Liver (tissue), 9 donors: ENCODE data around the gene TCF7L1. TPM values are rescaled to one million over a fixed set of nuclear protein-coding genes. Genes with fewer than 3 reads are reported as not detected.

Experiments used
- DNase-seq: peaks from one replicate; pipeline ENCODE4 v3.0.0-alpha.2; 2017; ENCODE audit warnings: low spot score
- H3K27ac ChIP-seq, 2 donors: one replicate each; pipeline ENCODE4 v1.7.0; 2013; ENCODE audit warnings: inconsistent platforms in 2 of 2, low read length in 2 of 2, control low read depth in 1 of 2, low read depth in 1 of 2, mild to moderate bottlenecking in 1 of 2
- H3K27me3 ChIP-seq, 4 donors: one replicate each; pipeline versions ENCODE4 v1.6.1 to v1.7.0; 2013; ENCODE audit warnings: low read length in 3 of 4, inconsistent platforms in 1 of 4, mild to moderate bottlenecking in 1 of 4, moderate library complexity in 1 of 4; ENCODE audit not compliant: control insufficient read depth in 4 of 4, insufficient read depth in 4 of 4
- H3K36me3 ChIP-seq, 4 donors: one replicate each; pipeline versions ENCODE4 v1.6.1 to v1.7.0; 2013; ENCODE audit warnings: low read length in 3 of 4, mild to moderate bottlenecking in 3 of 4, low read depth in 1 of 4, moderate library complexity in 1 of 4; ENCODE audit not compliant: control insufficient read depth in 4 of 4, insufficient read depth in 3 of 4
- H3K4me1 ChIP-seq, 4 donors: one replicate each; pipeline versions ENCODE4 v1.6.1 to v1.7.0; 2013; ENCODE audit warnings: low read length in 3 of 4, mild to moderate bottlenecking in 3 of 4, moderate library complexity in 1 of 4; ENCODE audit not compliant: control insufficient read depth in 4 of 4, insufficient read depth in 4 of 4
- H3K4me3 ChIP-seq, 3 donors: one replicate each; pipeline versions ENCODE4 v1.6.1 to v1.7.0; 2013; ENCODE audit warnings: low read length in 3 of 3, control low read depth in 1 of 3, low read depth in 1 of 3, mild to moderate bottlenecking in 1 of 3
- H3K9ac ChIP-seq, 2 donors: one replicate each; pipeline ENCODE4 v1.7.0; 2013; ENCODE audit warnings: low read length in 2 of 2, mild to moderate bottlenecking in 2 of 2, moderate library complexity in 2 of 2, control low read depth in 1 of 2, low read depth in 1 of 2
- H3K9me3 ChIP-seq, 4 donors: one replicate each; pipeline versions ENCODE4 v1.6.1 to v1.7.0; 2013; ENCODE audit warnings: low read length in 3 of 4; ENCODE audit not compliant: control insufficient read depth in 4 of 4
- ATF3 ChIP-seq: IDR thresholded peaks from 2 replicates; pipeline ENCODE4 v1.6.1; 2016; ENCODE audit warnings: antibody characterized with exemption
- CTCF ChIP-seq: fragments of 150-350 bp; IDR thresholded peaks from 2 replicates; pipeline ENCODE4 v1.5.1; 2017; ENCODE audit warnings: improper control_type of control experiment, low read depth, low read length; ENCODE audit not compliant: missing input control
- EGR1 ChIP-seq, 2 donors: IDR thresholded peaks; 2 replicates each; pipeline ENCODE4 v1.6.1; 2016 to 2018; ENCODE audit warnings: antibody characterized with exemption in 2 of 2, low read depth in 2 of 2
- FOXA1 ChIP-seq: IDR thresholded peaks from 2 replicates; pipeline ENCODE4 v1.6.1; 2016; ENCODE audit warnings: antibody characterized with exemption
- FOXA2 ChIP-seq: IDR thresholded peaks from 2 replicates; pipeline ENCODE4 v1.6.1; 2016; ENCODE audit warnings: antibody characterized with exemption
- GABPA ChIP-seq, 2 donors: IDR thresholded peaks in 1 of 2; conservative IDR thresholded peaks in 1 of 2; 2 replicates each; pipeline ENCODE4 v1.6.1; 2016; ENCODE audit warnings: antibody characterized with exemption in 2 of 2, mild to moderate bottlenecking in 1 of 2, moderate library complexity in 1 of 2
- HNF4A ChIP-seq, 2 donors: conservative IDR thresholded peaks; 2 replicates each; pipeline ENCODE4 v1.6.1; 2016; ENCODE audit warnings: antibody characterized with exemption in 2 of 2, mild to moderate bottlenecking in 2 of 2
- HNF4G ChIP-seq: IDR thresholded peaks from 2 replicates; pipeline ENCODE4 v1.6.1; 2016; ENCODE audit warnings: antibody characterized with exemption
- JUND ChIP-seq, 2 donors: IDR thresholded peaks; 2 replicates each; pipeline ENCODE4 v1.6.1; 2016; ENCODE audit warnings: antibody characterized with exemption in 2 of 2
- MAX ChIP-seq: IDR thresholded peaks from 2 replicates; pipeline ENCODE4 v1.6.1; 2016; ENCODE audit warnings: antibody characterized with exemption
- NR2F2 ChIP-seq: IDR thresholded peaks from 2 replicates; pipeline ENCODE4 v1.6.1; 2016; ENCODE audit warnings: antibody characterized with exemption
- RAD21 ChIP-seq, 2 donors: IDR thresholded peaks; 2 replicates each; pipeline ENCODE4 v1.6.1; 2016; ENCODE audit warnings: antibody characterized with exemption in 2 of 2, mild to moderate bottlenecking in 2 of 2
- REST ChIP-seq: IDR thresholded peaks from 2 replicates; pipeline ENCODE4 v1.6.1; 2016; ENCODE audit warnings: antibody characterized with exemption, mild to moderate bottlenecking
- RXRA ChIP-seq, 2 donors: IDR thresholded peaks; 2 replicates each; pipeline ENCODE4 v1.6.1; 2017 to 2018; ENCODE audit warnings: antibody characterized with exemption in 2 of 2, mild to moderate bottlenecking in 1 of 2
- SP1 ChIP-seq: IDR thresholded peaks from 2 replicates; pipeline ENCODE4 v1.6.1; 2018; ENCODE audit warnings: antibody characterized with exemption, mild to moderate bottlenecking
- TAF1 ChIP-seq: conservative IDR thresholded peaks from 2 replicates; pipeline ENCODE4 v1.6.1; 2016; ENCODE audit warnings: antibody characterized with exemption, mild to moderate bottlenecking
- ZBTB33 ChIP-seq: IDR thresholded peaks from 2 replicates; pipeline ENCODE4 v1.6.1; 2016; ENCODE audit warnings: antibody characterized with exemption
- WGBS: extraction: QIAGEN DNeasy Blood & Tissue Kit; methylation state at CpG from one replicate; pipeline ENCODE4 v1.1.7; 2013; 5-methylcytosine and 5-hydroxymethylcytosine counted together
- polyA plus RNA-seq, 2 donors: library from polyadenylated mRNA; stranded (reverse) in 1 of 2; unstranded in 1 of 2; fragments of 200-250 nt in 1 of 2; fragments of >200 nt in 1 of 2; fragmentation: Nextera tagmentation in 1 of 2; extraction: Ambion mirVana in 1 of 2; gene quantifications; one replicate each; pipeline versions ENCODE4 v1.2.1 to v1.2.3, GENCODE V29; 2013 to 2015
- total RNA-seq, 2 donors: library from RNA; depleted of rRNA; stranded (reverse); fragments of >200 nt; gene quantifications; one replicate each; pipeline ENCODE4 v1.2.3, GENCODE V29; 2014
- donor health status: healthy.
- donor health status: healthy.
- donor health status: healthy.
- donor health status: healthy.
- donor health status: healthy.

Gene TCF7L1
- total and polyA plus RNA-seq, 4 donors = 1.6 to 6.0 (median 4.8) TPM

GRCh38 chr2:85167479-85167878, 34.3 kb downstream of the TCF7L1 start:
- 97% methylated on average over 10 of the region's 10 CpGs for WGBS
- Histone ChIP-seq H3K27me3 (no peaks in the 10 kb centered on the region), H3K27ac (no peak overlapping the region), H3K9ac (no peak overlapping the region), H3K9me3 (no peaks in the 10 kb centered on the region), H3K4me1 (peaks cover 2 to 10% (median 5%) of the 10 kb centered on the region in 4 donors), H3K36me3 (no peaks in the 10 kb centered on the region), H3K4me3 (no peak overlapping the region)
- TF ChIP-seq ATF3 (no peak), RAD21 (IDR thresholded peaks at IDR 0.05) (no peak), FOXA1 (no peak), CTCF (no peak), JUND (IDR thresholded peaks at IDR 0.05) (no peak), NR2F2 (no peak), HNF4A (conservative IDR thresholded peaks at IDR 0.05) (no peak), ZBTB33 (no peak), RXRA (IDR thresholded peaks at IDR 0.05) (no peak), MAX (no peak), FOXA2 (no peak), GABPA (IDR thresholded peaks at IDR 0.05 in 1 of 2, conservative IDR thresholded peaks at IDR 0.05 in 1 of 2) (no peak), EGR1 (IDR thresholded peaks at IDR 0.05; ENCODE audit: low read depth in 2 of 2) (no peak), TAF1 (no peak), HNF4G (no peak)
- no peak for DNase-seq

- WGBS = 92% methylated on average over 3 of the region's 3 CpGs
- Histone ChIP-seq H3K4me3 (no peak overlapping the region), H3K27ac (no peak overlapping the region), H3K9ac (no peak overlapping the region), H3K27me3 (no peaks in the 10 kb centered on the region), H3K9me3 (no peaks in the 10 kb centered on the region), H3K4me1 (peaks cover 0 to 1% (median 0%) of the 10 kb centered on the region in 4 donors), H3K36me3 (no peaks in the 10 kb centered on the region)
- DNase-seq = no peak
- TF ChIP-seq JUND (IDR thresholded peaks at IDR 0.05) (no peak), REST (no peak), SP1 (no peak), RAD21 (IDR thresholded peaks at IDR 0.05) (no peak)
Measured at GRCh38 chr2:85168942-85169341, 35.8 kb downstream of the TCF7L1 start.
